Mononuclear cell (primary cell): ENCODE data around the gene SLC38A3. TPM values are rescaled to one million over a fixed set of nuclear protein-coding genes. Genes with fewer than 3 reads are reported as not detected.

Source experiments
- H3K27me3 ChIP-seq: 2 replicates; pipeline ENCODE4 v1.6.0; 2011; ENCODE audit warnings: low read length, control low read depth; ENCODE audit not compliant: insufficient read depth
- H3K4me1 ChIP-seq: 2 replicates; pipeline ENCODE4 v1.5.1; 2011; ENCODE audit warnings: mild to moderate bottlenecking, low read length, control low read depth; ENCODE audit not compliant: insufficient read depth
- H3K4me3 ChIP-seq: 2 replicates; pipeline ENCODE4 v1.5.1; 2011; ENCODE audit warnings: mild to moderate bottlenecking, low read length, moderate library complexity
- H3K9me3 ChIP-seq: 2 replicates; pipeline ENCODE4 v1.5.1; 2011; ENCODE audit warnings: low read depth, mild to moderate bottlenecking, control low read depth, low read length
- total RNA-seq: library from RNA; depleted of rRNA; stranded (reverse); fragments of >200 nt; gene quantifications from one replicate; pipeline ENCODE4 v1.2.3, GENCODE V29; 2012

Gene SLC38A3
- total RNA-seq, 1 donor, result not detected

DNA sequence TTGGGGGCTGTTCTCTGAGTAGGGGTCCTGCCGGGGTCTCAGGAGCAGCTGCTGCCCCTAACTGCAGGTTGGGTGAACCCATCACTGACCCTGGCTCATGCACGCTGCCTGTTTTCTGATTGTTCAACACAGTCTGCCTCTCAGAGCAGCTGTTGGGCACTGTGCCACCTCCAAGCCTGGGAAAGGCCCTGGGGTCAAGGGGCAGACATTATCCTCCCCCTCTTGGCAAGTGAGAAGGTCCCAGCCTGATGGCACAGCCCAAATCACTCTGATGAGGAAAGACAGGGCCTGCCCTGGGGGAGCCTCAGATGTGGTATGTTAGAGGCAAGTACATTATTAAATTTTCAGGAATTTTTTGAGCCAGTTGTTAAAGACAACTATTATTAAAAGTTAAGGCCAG is 27.7 kb upstream of the SLC38A3 start:
- Histone ChIP-seq H3K4me1 (no peaks in the 10 kb centered on the region), H3K27me3 (no peaks in the 10 kb centered on the region), H3K4me3 (no peak overlapping the region), H3K9me3 (no peaks in the 10 kb centered on the region)

- no peaks in the 10 kb centered on the region for H3K4me1 ChIP-seq
- H3K4me3 ChIP-seq, result no peak overlapping the region
- H3K9me3 ChIP-seq, result no peaks in the 10 kb centered on the region
- H3K27me3 ChIP-seq, result no peaks in the 10 kb centered on the region
Observed at GRCh38 chr3:50179710-50180109, 25.4 kb upstream of the SLC38A3 start.

DNA sequence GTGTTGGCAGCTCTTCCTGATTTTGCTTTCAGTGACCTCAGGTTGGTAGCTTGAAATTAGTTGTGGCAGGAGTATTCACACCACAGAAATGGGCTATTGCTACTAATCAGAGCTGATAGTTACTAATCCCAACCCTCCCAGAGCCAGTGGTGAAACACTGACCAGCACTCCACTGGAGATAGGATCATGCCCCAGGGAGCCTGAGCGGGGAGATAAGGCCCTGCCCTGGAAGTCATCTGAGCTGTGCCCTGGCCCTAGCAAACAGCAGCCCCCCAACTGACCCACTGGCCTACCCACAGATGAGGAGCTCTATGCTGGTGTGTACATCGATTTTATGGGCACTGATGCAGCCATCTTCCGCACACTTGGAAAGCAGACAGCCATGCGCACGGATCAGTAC is 23.1 kb upstream of the SLC38A3 start:
- Histone ChIP-seq H3K27me3 (no peaks in the 10 kb centered on the region), H3K4me1 (no peaks in the 10 kb centered on the region), H3K9me3 (no peaks in the 10 kb centered on the region), H3K4me3 (no peak overlapping the region)

DNA sequence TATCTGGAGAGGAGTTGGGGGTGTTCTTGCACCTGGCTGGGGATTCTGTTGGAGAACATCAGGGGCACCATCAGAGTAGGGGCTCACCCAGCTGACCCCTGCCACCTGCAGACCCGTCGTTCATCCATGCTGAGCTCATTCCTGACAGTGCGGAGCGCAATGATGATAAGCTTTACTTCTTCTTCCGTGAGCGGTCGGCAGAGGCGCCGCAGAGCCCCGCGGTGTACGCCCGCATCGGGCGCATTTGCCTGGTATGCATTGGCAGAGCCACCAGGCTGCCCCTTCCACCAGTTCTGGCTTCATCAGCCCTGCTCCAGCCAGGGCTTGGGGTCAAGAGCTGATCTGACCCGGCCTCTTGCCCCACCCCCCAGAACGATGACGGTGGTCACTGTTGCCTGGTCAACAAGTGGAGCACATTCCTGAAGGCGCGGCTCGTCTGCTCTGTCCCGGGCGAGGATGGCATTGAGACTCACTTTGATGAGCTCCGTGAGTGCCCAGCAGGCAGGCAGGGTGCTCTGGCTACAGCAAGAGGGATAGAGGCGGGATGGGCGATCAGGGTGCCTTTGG is 22.5 kb upstream of the SLC38A3 start:
- no peak overlapping the region for H3K4me3 ChIP-seq
- no peaks in the 10 kb centered on the region for H3K27me3 ChIP-seq
- no peaks in the 10 kb centered on the region for H3K4me1 ChIP-seq
- H3K9me3 ChIP-seq, result no peaks in the 10 kb centered on the region

GRCh38 chr3:50183755-50184154 is 21.3 kb upstream of the SLC38A3 start:
- Histone ChIP-seq H3K27me3 (no peaks in the 10 kb centered on the region), H3K4me1 (no peaks in the 10 kb centered on the region), H3K9me3 (no peaks in the 10 kb centered on the region), H3K4me3 (no peak overlapping the region)

DNA sequence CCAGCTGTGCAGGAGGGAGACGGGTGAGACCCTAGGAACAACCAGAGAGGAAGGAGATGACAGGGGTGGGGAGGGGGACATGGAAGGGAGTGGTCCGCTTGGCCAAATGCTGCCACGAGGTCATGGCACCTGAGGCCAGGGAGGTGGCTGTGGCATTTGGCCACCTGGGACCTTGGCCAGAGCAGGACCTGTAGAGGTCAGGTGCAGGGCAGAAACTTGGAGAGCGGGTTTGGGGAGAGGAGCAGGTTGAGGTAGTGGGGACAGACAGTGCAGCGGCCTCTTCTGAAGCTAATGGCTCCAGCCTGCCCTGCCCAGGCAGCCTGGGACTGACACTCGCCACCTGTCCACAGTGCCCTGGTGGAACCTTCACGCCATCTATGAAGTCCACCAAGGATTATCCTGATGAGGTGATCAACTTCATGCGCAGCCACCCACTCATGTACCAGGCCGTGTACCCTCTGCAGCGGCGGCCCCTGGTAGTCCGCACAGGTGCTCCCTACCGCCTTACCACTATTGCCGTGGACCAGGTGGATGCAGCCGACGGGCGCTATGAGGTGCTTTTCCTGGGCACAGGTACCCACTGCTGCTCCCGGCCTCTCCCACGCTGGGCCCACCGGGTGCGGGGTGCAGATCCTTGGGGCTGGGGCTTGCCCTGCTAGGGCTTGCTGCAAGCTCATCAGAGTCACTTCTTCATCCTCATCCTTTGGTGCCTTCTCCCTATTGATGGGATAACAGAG is 20.7 kb upstream of the SLC38A3 start:
- H3K4me3 ChIP-seq, result no peak overlapping the region
- no peaks in the 10 kb centered on the region for H3K27me3 ChIP-seq
- H3K4me1 ChIP-seq, result no peaks in the 10 kb centered on the region
- no peaks in the 10 kb centered on the region for H3K9me3 ChIP-seq

DNA sequence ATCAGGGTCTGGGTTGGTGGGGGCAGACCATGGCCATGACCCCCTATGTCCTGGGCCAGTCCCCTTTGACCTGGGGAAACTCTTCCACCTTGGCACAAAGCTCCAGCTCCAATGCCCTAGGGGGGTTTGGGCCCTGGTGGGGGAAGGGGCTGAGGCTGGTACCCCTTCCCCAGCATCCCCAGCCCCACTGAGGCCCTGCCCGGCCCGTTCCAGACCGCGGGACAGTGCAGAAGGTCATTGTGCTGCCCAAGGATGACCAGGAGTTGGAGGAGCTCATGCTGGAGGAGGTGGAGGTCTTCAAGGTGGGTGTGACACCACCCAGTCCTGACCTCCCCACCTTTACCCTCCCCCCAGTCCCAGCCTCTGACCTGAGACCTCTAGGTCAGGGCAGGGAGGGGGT is 19.8 kb upstream of the SLC38A3 start:
- Histone ChIP-seq H3K9me3 (no peaks in the 10 kb centered on the region), H3K4me3 (no peak overlapping the region), H3K27me3 (no peaks in the 10 kb centered on the region), H3K4me1 (no peaks in the 10 kb centered on the region)

- no peaks in the 10 kb centered on the region for H3K27me3 ChIP-seq
- H3K9me3 ChIP-seq, result no peaks in the 10 kb centered on the region
- H3K4me1 ChIP-seq, result peaks cover 4% of the 10 kb centered on the region
- H3K4me3 ChIP-seq, result no peak overlapping the region
Observed at GRCh38 chr3:50186096-50186495, 19.0 kb upstream of the SLC38A3 start.

DNA sequence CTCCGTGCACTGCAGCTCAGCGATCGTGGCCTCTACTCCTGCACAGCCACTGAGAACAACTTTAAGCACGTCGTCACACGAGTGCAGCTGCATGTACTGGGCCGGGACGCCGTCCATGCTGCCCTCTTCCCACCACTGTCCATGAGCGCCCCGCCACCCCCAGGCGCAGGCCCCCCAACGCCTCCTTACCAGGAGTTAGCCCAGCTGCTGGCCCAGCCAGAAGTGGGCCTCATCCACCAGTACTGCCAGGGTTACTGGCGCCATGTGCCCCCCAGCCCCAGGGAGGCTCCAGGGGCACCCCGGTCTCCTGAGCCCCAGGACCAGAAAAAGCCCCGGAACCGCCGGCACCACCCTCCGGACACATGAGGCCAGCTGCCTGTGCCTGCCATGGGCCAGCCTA is 17.3 kb upstream of the SLC38A3 start:
- H3K4me3 ChIP-seq, result no peak overlapping the region

DNA sequence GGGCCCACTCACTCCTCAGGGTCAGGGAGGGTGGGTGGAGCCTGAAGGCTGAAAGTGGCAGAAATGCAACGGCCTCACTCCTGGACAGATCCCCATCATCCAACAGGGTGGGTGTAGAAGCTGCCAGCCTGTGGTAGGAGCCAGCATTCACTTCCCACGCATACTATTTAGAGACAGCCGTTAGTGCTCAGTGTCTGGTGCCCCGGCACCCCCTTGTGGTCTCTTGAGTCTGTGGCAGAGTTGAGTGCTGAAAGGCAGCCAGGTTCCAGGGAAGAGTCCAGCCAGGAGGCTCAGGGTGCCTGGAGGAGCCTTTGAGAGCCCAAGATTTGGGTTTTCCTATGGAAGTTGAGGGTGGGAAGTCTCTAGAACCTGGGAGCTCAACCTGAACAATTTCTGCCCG is 15.8 kb upstream of the SLC38A3 start:
- Histone ChIP-seq H3K9me3 (no peaks in the 10 kb centered on the region), H3K4me3 (no peak overlapping the region), H3K4me1 (peaks cover 23% of the 10 kb centered on the region), H3K27me3 (peaks cover 15% of the 10 kb centered on the region)

More for the DNA sequence above, 17.3 kb upstream of the SLC38A3 start:
- H3K4me1 ChIP-seq, result peaks cover 11% of the 10 kb centered on the region
- H3K9me3 ChIP-seq, result no peaks in the 10 kb centered on the region
- H3K27me3 ChIP-seq, result peaks cover under 1% of the 10 kb centered on the region

- Histone ChIP-seq H3K4me1 (peaks cover 26% of the 10 kb centered on the region), H3K27me3 (peaks cover 15% of the 10 kb centered on the region), H3K9me3 (no peaks in the 10 kb centered on the region)
Observed at GRCh38 chr3:50189989-50190388, 15.1 kb upstream of the SLC38A3 start.

GRCh38 chr3:50190936-50191660 is 14.0 kb upstream of the SLC38A3 start, which contains the start of gene GNAT1:
Gene GNAT1, plus strand, starts transcription at chr3:50191610. Its CDS starts 116 bp downstream, at chr3:50191726.
- Histone ChIP-seq H3K9me3 (no peaks in the 10 kb centered on the region), H3K4me3 (no peak within 1 kb of the TSS), H3K4me1 (peaks cover 26% of the 10 kb centered on the region), H3K27me3 (peaks cover 18% of the 10 kb centered on the region)

More at GRCh38 chr3:50189989-50190388, 15.1 kb upstream of the SLC38A3 start:
- no peak overlapping the region for H3K4me3 ChIP-seq

- peaks cover 18% of the 10 kb centered on the region for H3K27me3 ChIP-seq
- peaks cover 26% of the 10 kb centered on the region for H3K4me1 ChIP-seq
- no peaks in the 10 kb centered on the region for H3K9me3 ChIP-seq
- no peak overlapping the region for H3K4me3 ChIP-seq
Observed at GRCh38 chr3:50192124-50192523, 12.9 kb upstream of the SLC38A3 start.

- H3K4me1 ChIP-seq, result peaks cover 26% of the 10 kb centered on the region
- H3K4me3 ChIP-seq, result no peak overlapping the region
- no peaks in the 10 kb centered on the region for H3K9me3 ChIP-seq
- peaks cover 18% of the 10 kb centered on the region for H3K27me3 ChIP-seq
Observed at GRCh38 chr3:50192689-50193141, 12.4 kb upstream of the SLC38A3 start.

DNA sequence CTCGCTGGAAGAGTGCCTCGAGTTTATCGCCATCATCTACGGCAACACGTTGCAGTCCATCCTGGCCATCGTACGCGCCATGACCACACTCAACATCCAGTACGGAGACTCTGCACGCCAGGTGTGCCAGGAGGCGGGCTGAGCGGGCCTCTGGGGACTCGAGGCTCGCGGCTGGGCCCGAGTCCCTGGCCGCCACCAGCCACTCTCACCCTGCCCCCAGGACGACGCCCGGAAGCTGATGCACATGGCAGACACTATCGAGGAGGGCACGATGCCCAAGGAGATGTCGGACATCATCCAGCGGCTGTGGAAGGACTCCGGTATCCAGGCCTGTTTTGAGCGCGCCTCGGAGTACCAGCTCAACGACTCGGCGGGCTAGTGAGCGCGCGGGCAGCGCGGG is 11.8 kb upstream of the SLC38A3 start:
- H3K9me3 ChIP-seq, result no peaks in the 10 kb centered on the region
- peaks cover 26% of the 10 kb centered on the region for H3K4me1 ChIP-seq
- H3K4me3 ChIP-seq, result no peak overlapping the region
- H3K27me3 ChIP-seq, result peaks cover 18% of the 10 kb centered on the region
